Smooth muscle cell (in vitro differentiated cells): ENCODE results near the gene TOP3A. TPM values are rescaled to one million over a fixed set of nuclear protein-coding genes. Genes with fewer than 3 reads are reported as not detected.
A peak's percentile ranks its signal among the peaks of the same experiment; 100 is the strongest.

Experiments
- DNase-seq: peaks from one replicate; lab custom pipeline; 2025; ENCODE audit not compliant: unreplicated experiment; lab: John Stamatoyannopoulos, UW
- H2AFZ ChIP-seq: fragments of 200-600 bp; sonication (generic); 2 replicates; pipeline ENCODE4 v1.6.0; 2016; ENCODE audit warnings: antibody characterized with exemption, low read depth, mild to moderate bottlenecking
- H3F3A ChIP-seq: fragments of 200-600 bp; sonication (generic); 2 replicates; pipeline ENCODE4 v1.6.0; 2017; ENCODE audit warnings: antibody characterized with exemption, low read depth
- H3K27ac ChIP-seq: fragments of 200-600 bp; sonication (generic); 2 replicates; pipeline ENCODE4 v1.5.1; 2016; ENCODE audit warnings: low read depth, mild to moderate bottlenecking
- H3K27me3 ChIP-seq: fragments of 200-600 bp; sonication (generic); 2 replicates; pipeline ENCODE4 v1.6.1; 2016; ENCODE audit warnings: low read depth, mild to moderate bottlenecking
- H3K36me3 ChIP-seq: fragments of 200-600 bp; sonication (generic); 2 replicates; pipeline ENCODE4 v1.5.1; 2016; ENCODE audit warnings: low read depth
- H3K4me1 ChIP-seq: fragments of 200-600 bp; sonication (generic); 2 replicates; pipeline ENCODE4 v1.5.1; 2016; ENCODE audit warnings: low read depth
- H3K4me2 ChIP-seq: fragments of 200-600 bp; sonication (generic); 2 replicates; pipeline ENCODE4 v1.6.0; 2016; ENCODE audit warnings: mild to moderate bottlenecking
- H3K4me3 ChIP-seq: fragments of 200-600 bp; sonication (generic); 2 replicates; pipeline ENCODE4 v1.5.1; 2016; ENCODE audit warnings: mild to moderate bottlenecking
- H3K79me2 ChIP-seq: fragments of 200-600 bp; sonication (generic); 2 replicates; pipeline ENCODE4 v1.6.0; 2016; ENCODE audit warnings: low read depth, mild to moderate bottlenecking
- H3K9ac ChIP-seq: fragments of 200-600 bp; sonication (generic); 2 replicates; pipeline ENCODE4 v1.6.0; 2016; ENCODE audit warnings: low read depth
- H3K9me3 ChIP-seq: fragments of 200-600 bp; sonication (generic); replicated peaks from 2 replicates; pipeline ENCODE4 v1.5.1; 2016; ENCODE audit warnings: low read depth
- H4K20me1 ChIP-seq: fragments of 200-600 bp; sonication (generic); 2 replicates; pipeline ENCODE4 v1.6.0; 2016; ENCODE audit warnings: low read depth
- CTCF ChIP-seq: fragments of 200-600 bp; sonication (generic); IDR thresholded peaks from 2 replicates; pipeline ENCODE4 v1.5.1; 2017; ENCODE audit warnings: borderline replicate concordance, mild to moderate bottlenecking, antibody characterized with exemption; ENCODE audit not compliant: insufficient read depth, poor library complexity, severe bottlenecking
- WGBS: methylation state at CpG from one replicate; pipeline ENCODE4 v1.1.7; 2016; ENCODE audit warnings: low lambda C conversion rate; 5-methylcytosine and 5-hydroxymethylcytosine counted together
- polyA plus RNA-seq: library from polyadenylated mRNA; unstranded; fragments of >200 nt; fragmentation: Nextera tagmentation; extraction: Ambion mirVana; gene quantifications from 2 replicates; pipeline ENCODE4 v1.2.1, GENCODE V29; 2016
- total RNA-seq: library from RNA; depleted of rRNA; stranded (reverse); fragments of >200 nt; gene quantifications from 2 replicates; pipeline ENCODE4 v1.2.3, GENCODE V29; 2014

Gene TOP3A
- total and polyA plus RNA-seq, 2 experiments from 2014 or later, result 14.6 to 40.9 TPM

GRCh38 chr17:18228176-18228682 lies 86.6 kb downstream of the TOP3A start:
- TF ChIP-seq CTCF, result no peak
- Histone ChIP-seq H3K4me3 (no peak overlapping the region), H4K20me1 (peaks cover 69% of the 10 kb centered on the region), H3K36me3 (no peaks in the 10 kb centered on the region), H3K4me1 (peaks cover 43% of the 10 kb centered on the region), H3K9me3 (no peaks in the 10 kb centered on the region), H3K4me2 (no peak overlapping the region), H3F3A (no peaks in the 10 kb centered on the region), H3K9ac (no peak overlapping the region), H3K27me3 (no peaks in the 10 kb centered on the region), H3K27ac (no peak overlapping the region), H2AFZ (no peak overlapping the region), H3K79me2 (peaks cover 59% of the 10 kb centered on the region)
- WGBS, result 93% methylated on average over 10 of the region's 10 CpGs
- no peak for DNase-seq

GRCh38 chr17:18227635-18228034 lies 87.2 kb downstream of the TOP3A start:
- no peak for TF ChIP-seq CTCF
- DNase-seq, result no peak
- H3F3A ChIP-seq, result no peaks in the 10 kb centered on the region
- no peak overlapping the region for H3K4me2 ChIP-seq
- no peaks in the 10 kb centered on the region for H3K9me3 ChIP-seq
- no peak overlapping the region for H3K9ac ChIP-seq
- H3K27ac ChIP-seq, result no peak overlapping the region
- H3K4me3 ChIP-seq, result no peak overlapping the region
- H3K79me2 ChIP-seq, result peaks cover 59% of the 10 kb centered on the region
- H3K4me1 ChIP-seq, result peaks cover 43% of the 10 kb centered on the region
- H3K27me3 ChIP-seq, result no peaks in the 10 kb centered on the region
- no peaks in the 10 kb centered on the region for H3K36me3 ChIP-seq
- peaks cover 63% of the 10 kb centered on the region for H4K20me1 ChIP-seq
- 94% methylated on average over 5 of the region's 5 CpGs for WGBS
- no peak overlapping the region for H2AFZ ChIP-seq

GRCh38 chr17:18226284-18226945 lies 88.4 kb downstream of the TOP3A start:
- Histone ChIP-seq H2AFZ (no peak overlapping the region), H3F3A (no peaks in the 10 kb centered on the region), H3K4me1 (peaks cover 40% of the 10 kb centered on the region), H3K27me3 (no peaks in the 10 kb centered on the region), H3K79me2 (peaks cover 57% of the 10 kb centered on the region), H3K9me3 (no peaks in the 10 kb centered on the region), H3K4me3 (peak overlapping the region; percentile 76), H3K4me2 (peak overlapping the region; percentile 96), H3K36me3 (no peaks in the 10 kb centered on the region), H3K9ac (peak overlapping the region; percentile 85), H3K27ac (peak overlapping the region; percentile 52), H4K20me1 (peaks cover 51% of the 10 kb centered on the region)
- peak; percentile 32 for DNase-seq
- TF ChIP-seq CTCF, result no peak
- 26% methylated on average over 14 of the region's 16 CpGs for WGBS
